Medulla oblongata (tissue), 1 donor: ENCODE data around the gene LGALS13.
A peak's percentile ranks its signal among the peaks of the same experiment; 100 is the strongest.

ENCODE experiments used
- DNase-seq: peaks from one replicate; pipeline ENCODE4 v3.0.0-alpha.2; 2015; ENCODE audit errors: extremely low spot score

LGALS13 gene

GRCh38 chr19:39602224-39602623 is at the start of gene LGALS13:
Gene LGALS13 (plus strand): TSS chr19:39602524. CDS start chr19:39602569, 45 bp downstream.
- no peak for DNase-seq

- no peak for DNase-seq
These were observed 49.2 kb upstream of the LGALS13 start for GRCh38 chr19:39553082-39553652.

- no peak for DNase-seq
These were observed 47.5 kb upstream of the LGALS13 start for GRCh38 chr19:39554701-39555311.

GRCh38 chr19:39555883-39556282 is 46.4 kb upstream of the LGALS13 start:
- DNase-seq: peak; percentile 42

GRCh38 chr19:39557811-39558623 is 44.3 kb upstream of the LGALS13 start:
- DNase-seq: peak; percentile 41

- DNase-seq: no peak
These were observed 43.7 kb upstream of the LGALS13 start for GRCh38 chr19:39558624-39559117.

- no peak for DNase-seq
These were observed 38.9 kb upstream of the LGALS13 start for GRCh38 chr19:39563408-39563807.

- no peak for DNase-seq
These were observed 36.3 kb upstream of the LGALS13 start for GRCh38 chr19:39566064-39566463.

GRCh38 chr19:39568604-39569003 is 33.7 kb upstream of the LGALS13 start:
- DNase-seq: no peak

- DNase-seq: no peak
These were observed 19.9 kb upstream of the LGALS13 start for GRCh38 chr19:39582442-39582841.

GRCh38 chr19:39582891-39583625 is 19.3 kb upstream of the LGALS13 start:
- no peak for DNase-seq

GRCh38 chr19:39587496-39587895 is 14.8 kb upstream of the LGALS13 start:
- no peak for DNase-seq

- DNase-seq: no peak
These were observed 14.3 kb upstream of the LGALS13 start for GRCh38 chr19:39588066-39588465.

GRCh38 chr19:39590265-39590664 is 12.1 kb upstream of the LGALS13 start:
- no peak for DNase-seq

GRCh38 chr19:39592381-39592780 is 9.9 kb upstream of the LGALS13 start:
- DNase-seq: no peak

- no peak for DNase-seq
These were observed 6.4 kb upstream of the LGALS13 start for GRCh38 chr19:39595950-39596349.

GRCh38 chr19:39596911-39597310 is 5.4 kb upstream of the LGALS13 start:
- DNase-seq: no peak

- DNase-seq: no peak
These were observed 3.2 kb upstream of the LGALS13 start for GRCh38 chr19:39599116-39599515.

- no peak for DNase-seq
These were observed 1.5 kb downstream of the LGALS13 start for GRCh38 chr19:39603825-39604224.

GRCh38 chr19:39607021-39607420 is 4.7 kb downstream of the LGALS13 start:
- no peak for DNase-seq

GRCh38 chr19:39607561-39607960 is 5.2 kb downstream of the LGALS13 start:
- DNase-seq: no peak

- no peak for DNase-seq
These were observed 11.3 kb downstream of the LGALS13 start for GRCh38 chr19:39613597-39613996.
